SW 1271 (cell line): Measurements from ENCODE around the gene GPHN.

Experiments used
- DNase-seq, 2 experiments: peaks; one replicate each; lab custom pipeline; 2025; lab: John Stamatoyannopoulos, UW

The GPHN gene

GRCh38 chr14:66955159-66955558 is 447.2 kb downstream of the GPHN start:
- no peak for DNase-seq

GRCh38 chr14:66959437-66960050 is 451.6 kb downstream of the GPHN start:
- DNase-seq = no peak

- DNase-seq = no peak
These were observed 457.9 kb downstream of the GPHN start for GRCh38 chr14:66965831-66966230.

- DNase-seq = no peak
These were observed 464.5 kb downstream of the GPHN start for GRCh38 chr14:66972469-66972868.

GRCh38 chr14:66974397-66975025 is 466.6 kb downstream of the GPHN start:
- DNase-seq = peak in 1 of 2 experiments; percentile 47

GRCh38 chr14:66975251-66975650 is 467.3 kb downstream of the GPHN start:
- no peak for DNase-seq

- no peak for DNase-seq
These were observed 471.4 kb downstream of the GPHN start for GRCh38 chr14:66979101-66979974.

- DNase-seq = no peak
These were observed 474.3 kb downstream of the GPHN start for GRCh38 chr14:66982247-66982646.

GRCh38 chr14:66992776-66993175 is 484.8 kb downstream of the GPHN start:
- DNase-seq = no peak

- DNase-seq = no peak
These were observed 485.6 kb downstream of the GPHN start for GRCh38 chr14:66993512-66993911.

- DNase-seq = no peak
These were observed 490.1 kb downstream of the GPHN start for GRCh38 chr14:66998013-66998412.

- DNase-seq = no peak
These were observed 492.0 kb downstream of the GPHN start for GRCh38 chr14:66999978-67000377.

GRCh38 chr14:67002994-67003753 is 495.2 kb downstream of the GPHN start:
- DNase-seq = no peak

GRCh38 chr14:67004521-67004920 is 496.6 kb downstream of the GPHN start:
- DNase-seq = no peak

GRCh38 chr14:67010602-67011001 is 502.7 kb downstream of the GPHN start:
- no peak for DNase-seq

- no peak for DNase-seq
These were observed 508.9 kb downstream of the GPHN start for GRCh38 chr14:67016856-67017255.

- no peak for DNase-seq
These were observed 510.8 kb downstream of the GPHN start for GRCh38 chr14:67018720-67019119.

GRCh38 chr14:67019796-67020195 is 511.8 kb downstream of the GPHN start:
- no peak for DNase-seq

GRCh38 chr14:67031920-67032774 is 524.2 kb downstream of the GPHN start:
- no peak for DNase-seq

GRCh38 chr14:67045440-67045839 is 537.5 kb downstream of the GPHN start:
- no peak for DNase-seq

GRCh38 chr14:67050896-67051295 is 542.9 kb downstream of the GPHN start:
- no peak for DNase-seq
